ENCODE data around the gene HIP1. TPM values are rescaled to one million over a fixed set of nuclear protein-coding genes. Genes with fewer than 3 reads are reported as not detected.

HIP1 gene
- total and polyA plus RNA-seq, 2 of the 13 experiments (the other 11 are each of a cell fraction or from before 2014, with no cell fraction given), result 4.5 to 6.2 TPM

- POLR2A ChIA-PET, result no interaction called here
- H3K4me2 ChIP-seq (ENCODE audit: low read depth, low read length), result no peak overlapping the region
- ATAC-seq (no peak), FAIRE-seq (no peak), DNase-seq (ENCODE audit: low spot score) (no peak)
- TF ChIP-seq ZNF260 (CRISPR knock-in tag; IDR thresholded peaks at IDR 0.05; ENCODE audit: borderline replicate concordance, low read depth) (no peak), ZNF644 (CRISPR knock-in tag; IDR thresholded peaks at IDR 0.05; ENCODE audit: low read depth) (no peak), ZMAT5 (CRISPR knock-in tag; IDR thresholded peaks at IDR 0.05; ENCODE audit: borderline replicate concordance, low read depth) (no peak), MAX (IDR thresholded peaks at IDR 0.05) (no peak), ZBTB42 (CRISPR knock-in tag; IDR thresholded peaks at IDR 0.05) (no peak), ZNF674 (CRISPR knock-in tag; IDR thresholded peaks at IDR 0.05; ENCODE audit: low read depth) (no peak), ZZZ3 (CRISPR knock-in tag; IDR thresholded peaks at IDR 0.05; ENCODE audit: borderline replicate concordance) (no peak), IRF9 (CRISPR knock-in tag; IDR thresholded peaks at IDR 0.05; ENCODE audit: borderline replicate concordance) (no peak), FUBP1 (CRISPR knock-in tag; IDR thresholded peaks at IDR 0.05; ENCODE audit: borderline replicate concordance) (no peak), ATF7 (IDR thresholded peaks at IDR 0.05) (no peak), ATF7 (CRISPR knock-in tag; IDR thresholded peaks at IDR 0.05) (no peak)
- peaks cover 6% of the 10 kb centered on the region; the same call in 1 of the 2 replicates for H3K4me1 ChIP-seq (ENCODE audit: insufficient read depth, low read length)
- BruUV-seq (replicated peaks), result no TSS peak
- in situ Hi-C loops (cut with HindIII; ENCODE audit: extremely low pct_ligation_motif_present, low pct_unique_long_range_greater_than_20kb) (no loop called here), intact Hi-C loops (cut with micrococcal nuclease; ENCODE audit: unreplicated experiment) (no loop called here)
- no peaks in the 10 kb centered on the region for H4K20me1 ChIP-seq (ENCODE audit: insufficient read depth, low read length)
- no peak overlapping the region for H3K9ac ChIP-seq (ENCODE audit: insufficient read depth, low read depth, low read length)
- CTCF ChIA-PET (ENCODE audit: low intra/inter-chr PET ratio, low total read pairs), result no interaction called here
- H3K27me3 ChIP-seq (ENCODE audit: control insufficient read depth in 1 of 2, insufficient read depth in 2 of 2, low read length in 2 of 2), result no peaks in the 10 kb centered on the region; a peak in 1 of 5 replicates
- H3K79me2 ChIP-seq (ENCODE audit: insufficient read depth, low read length), result no peaks in the 10 kb centered on the region
- no peaks in the 10 kb centered on the region for H3K36me3 ChIP-seq (replicated peaks in 1 of 2; ENCODE audit: control insufficient read depth in 1 of 2, insufficient read depth in 2 of 2, low read length in 2 of 2)
- no peak overlapping the region for H3K4me3 ChIP-seq (replicated peaks in 1 of 3; ENCODE audit: insufficient read depth in 1 of 3, low read depth in 2 of 3, low read length in 3 of 3)
- H3K9me3 ChIP-seq (ENCODE audit: low read length), result no peaks in the 10 kb centered on the region
- H3K27ac ChIP-seq (ENCODE audit: extremely low read length, insufficient read depth, low read length), result no peak overlapping the region
- WGBS (ENCODE audit: low lambda C conversion rate), result 51% methylated on average over 3 of the region's 3 CpGs
- no peak overlapping the region for H2AFZ ChIP-seq (ENCODE audit: low read length)
Observed at GRCh38 chr7:75630549-75630948, 108.2 kb downstream of the HIP1 start.

All from HepG2 (cell line).